Stimulated activated CD4-positive, alpha-beta T cell treated with anti-CD3 and anti-CD28 coated beads, Interleukin-4, amount 100 ng/mL, for 48 hours (primary cell): Measurements from ENCODE around the gene ACACB.

ENCODE experiments used
- DNase-seq, 2 donors: peaks; one replicate each; pipeline ENCODE4 v3.0.0-alpha.2; 2020; ENCODE audit warnings: low read depth in 2 of 2

The ACACB gene

DNA sequence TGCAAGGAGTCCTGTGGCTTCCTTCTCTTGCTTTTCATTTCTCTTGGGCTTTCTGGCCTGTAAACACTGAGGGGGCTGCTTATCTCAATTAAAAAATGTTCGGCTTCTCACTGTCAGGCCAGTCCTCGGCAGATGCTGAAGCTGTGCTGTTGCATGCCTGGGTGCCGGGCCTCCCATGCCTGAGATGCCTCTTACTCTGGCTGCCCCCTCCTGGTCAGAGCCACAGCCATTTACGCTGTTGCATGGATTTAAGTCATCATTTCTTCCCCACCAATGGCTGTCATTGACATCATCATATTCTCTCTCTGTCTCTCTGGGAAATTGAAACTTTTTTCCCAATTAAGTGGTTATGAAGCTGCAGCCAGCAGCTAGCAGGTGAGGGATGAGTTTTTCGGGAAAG lies 139.0 kb downstream of the ACACB start:
- DNase-seq: no peak

DNA sequence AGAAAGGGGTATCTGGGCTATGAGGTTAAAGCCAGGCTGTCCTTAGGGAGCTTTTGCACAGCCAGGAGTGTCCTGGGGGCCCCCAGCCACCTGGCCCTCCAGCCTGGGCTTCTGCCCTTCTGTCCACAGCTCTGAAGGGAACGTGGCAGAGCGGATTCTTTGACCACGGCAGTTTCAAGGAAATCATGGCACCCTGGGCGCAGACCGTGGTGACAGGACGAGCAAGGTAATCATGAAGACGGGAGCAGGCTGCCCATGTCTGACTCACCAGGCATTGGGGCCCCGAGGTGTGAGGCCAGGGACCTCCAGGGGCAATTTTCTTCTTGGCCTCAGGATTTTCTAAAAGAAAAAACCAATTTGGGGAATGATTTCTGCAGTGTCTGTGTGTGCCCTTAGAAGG lies 139.6 kb downstream of the ACACB start:
- no peak for DNase-seq

GRCh38 chr12:109258201-109258600 lies 141.8 kb downstream of the ACACB start:
- DNase-seq: no peak

- no peak for DNase-seq
Observed at GRCh38 chr12:109258607-109259544, 142.5 kb downstream of the ACACB start.

DNA sequence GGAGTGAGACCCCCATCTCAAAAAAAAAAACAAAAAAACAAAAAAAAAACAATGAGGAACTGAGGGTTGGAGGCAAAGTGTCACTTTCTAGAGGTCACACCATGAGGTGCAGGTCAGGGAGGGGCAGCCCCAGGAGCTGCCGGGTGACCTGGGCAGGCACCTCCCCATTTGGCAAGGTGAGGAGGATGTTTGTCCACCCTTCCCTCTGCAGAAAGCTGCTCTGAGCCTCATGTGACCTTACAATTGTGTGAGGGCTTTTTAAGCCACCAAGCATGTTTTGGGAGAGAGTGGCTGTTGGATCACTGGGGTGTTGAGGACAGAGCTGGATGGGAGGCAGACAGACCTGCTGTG lies 143.1 kb downstream of the ACACB start:
- no peak for DNase-seq

GRCh38 chr12:109261087-109261486 lies 144.7 kb downstream of the ACACB start:
- DNase-seq: no peak

DNA sequence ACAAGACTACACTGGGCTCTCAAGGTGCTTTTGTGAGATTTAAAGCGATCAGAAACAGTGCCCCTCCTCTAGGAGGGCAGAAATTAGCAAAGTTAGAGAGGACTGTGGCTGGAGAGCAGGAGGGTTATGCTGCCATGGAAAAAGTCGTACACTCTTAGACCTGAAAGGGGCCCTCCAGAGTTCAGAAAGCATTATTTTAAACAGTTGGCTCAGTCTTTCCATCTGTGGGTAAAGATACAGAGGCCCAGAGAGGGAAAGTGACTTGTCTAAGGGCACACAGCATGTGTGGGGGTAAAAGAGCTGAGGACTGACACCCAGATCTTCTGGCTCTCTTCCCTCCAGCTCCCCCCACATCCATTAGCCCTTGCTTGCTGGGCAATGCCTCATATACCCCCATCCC lies 145.6 kb downstream of the ACACB start:
- no peak for DNase-seq

DNA sequence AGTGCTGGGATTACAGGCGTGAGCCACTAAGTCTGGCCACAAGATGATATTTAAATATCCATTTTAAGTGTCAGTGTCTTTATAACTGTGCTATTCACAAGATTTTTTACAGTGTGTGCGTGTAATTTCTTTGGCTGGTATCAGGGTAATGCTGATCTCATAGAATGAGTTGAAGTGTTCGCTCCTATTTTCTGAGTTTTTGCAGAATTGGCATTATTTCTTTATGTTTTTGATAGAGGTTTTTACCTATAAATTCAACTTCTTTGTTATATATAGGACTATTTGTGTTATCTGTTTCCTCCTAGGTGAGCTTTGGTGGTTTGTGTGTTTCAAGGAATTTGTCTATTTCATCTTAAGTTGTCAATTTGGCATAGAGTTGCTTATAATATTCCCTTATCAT lies 147.1 kb downstream of the ACACB start:
- no peak for DNase-seq

DNA sequence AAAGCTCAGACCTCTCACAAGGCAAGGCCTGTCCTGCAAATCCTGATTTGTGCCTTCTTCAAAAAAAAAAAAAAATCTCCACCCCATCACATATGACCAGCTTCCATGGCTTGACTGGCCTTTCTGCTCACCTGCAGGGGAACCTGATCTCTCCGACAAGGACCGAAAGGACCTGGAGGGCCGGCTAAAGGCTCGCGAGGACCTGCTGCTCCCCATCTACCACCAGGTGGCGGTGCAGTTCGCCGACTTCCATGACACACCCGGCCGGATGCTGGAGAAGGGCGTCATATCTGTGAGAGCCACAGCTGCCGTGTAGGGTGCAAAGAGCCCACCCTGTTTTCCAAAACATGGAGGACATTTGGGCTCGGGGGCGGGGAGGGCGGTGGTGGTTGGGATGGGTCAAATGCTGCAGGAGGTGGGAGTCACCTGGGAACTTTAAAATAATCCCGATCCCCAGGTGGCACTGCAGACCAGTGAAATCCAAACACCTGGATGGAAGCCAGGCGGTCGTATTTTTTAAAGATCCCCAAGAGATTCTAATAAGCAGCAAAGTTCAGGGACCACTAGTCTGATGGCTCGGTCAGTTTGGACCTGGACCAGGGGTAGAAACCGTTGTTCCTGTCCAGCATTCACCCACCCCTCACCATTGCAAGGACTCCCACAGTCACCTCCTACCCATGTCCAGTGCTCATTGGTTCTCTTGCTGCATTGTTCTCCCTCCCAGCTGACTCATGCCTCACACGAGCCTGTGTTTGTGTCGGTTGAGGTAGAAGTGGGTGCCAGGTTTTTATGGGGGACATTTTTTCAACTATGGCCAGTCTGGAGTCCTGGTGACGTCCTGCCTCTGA lies 147.9 kb downstream of the ACACB start:
- peak; percentile 51 to 58 for DNase-seq

- no peak for DNase-seq
Observed at GRCh38 chr12:109264943-109265650, 148.7 kb downstream of the ACACB start.

DNA sequence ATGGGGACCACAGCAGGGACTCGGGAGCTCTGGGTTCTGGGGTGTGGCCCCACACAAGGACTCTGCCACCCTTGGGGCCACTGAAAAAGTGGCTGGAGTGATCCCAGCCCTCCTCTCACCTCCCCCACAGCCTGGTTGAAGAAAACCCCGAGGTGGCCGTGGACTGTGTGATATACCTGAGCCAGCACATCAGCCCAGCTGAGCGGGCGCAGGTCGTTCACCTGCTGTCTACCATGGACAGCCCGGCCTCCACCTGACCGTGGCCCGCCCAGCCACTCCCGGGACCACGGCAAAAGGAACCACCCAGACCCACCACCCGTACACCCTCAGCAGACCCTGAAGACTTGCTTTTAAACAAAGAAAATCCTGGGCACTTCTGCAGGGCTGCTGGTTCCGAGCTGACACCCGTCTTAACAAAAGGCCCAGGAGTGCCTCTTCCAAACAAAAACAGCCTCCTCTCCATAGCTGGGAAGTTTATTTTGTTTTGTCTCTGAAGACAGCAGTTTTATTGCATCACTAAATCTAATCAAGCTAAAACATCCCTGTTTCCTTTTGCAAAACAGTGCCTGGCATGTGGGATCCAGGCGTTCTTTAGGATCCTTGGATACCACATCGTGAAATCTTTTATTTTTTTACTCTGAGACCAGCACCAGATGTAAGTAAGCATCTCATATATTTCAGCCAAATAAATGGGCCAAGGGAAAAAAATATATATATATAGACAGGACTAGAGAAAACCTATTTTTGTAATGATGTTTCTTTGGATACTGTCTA lies 149.9 kb downstream of the ACACB start:
- DNase-seq: no peak

GRCh38 chr12:109267361-109267760 lies 151.0 kb downstream of the ACACB start:
- no peak for DNase-seq

DNA sequence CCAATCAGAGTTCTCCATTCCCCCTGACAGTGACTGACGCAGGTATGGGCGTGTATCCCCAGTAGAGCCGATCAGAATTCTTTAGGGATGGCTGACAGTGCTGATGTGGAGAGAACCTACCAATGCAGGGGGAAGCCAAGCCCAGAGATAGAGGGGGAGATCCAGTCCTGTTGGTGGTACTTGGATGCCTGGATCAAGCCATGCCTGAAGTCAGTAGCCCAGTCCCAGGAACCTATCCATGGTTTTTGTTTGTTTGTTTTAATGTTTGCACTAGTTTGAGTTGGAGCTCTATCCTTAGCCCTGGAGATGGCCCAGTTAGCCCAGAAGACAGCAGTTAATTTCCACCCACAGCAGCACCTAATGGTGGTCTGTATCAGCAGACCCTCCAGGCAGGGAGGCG lies 152.5 kb downstream of the ACACB start:
- no peak for DNase-seq

- no peak for DNase-seq
Observed at GRCh38 chr12:109269428-109269827, 153.0 kb downstream of the ACACB start.

GRCh38 chr12:109270494-109270893 lies 154.1 kb downstream of the ACACB start:
- DNase-seq: no peak

- DNase-seq: no peak
Observed at GRCh38 chr12:109271418-109271817, 155.0 kb downstream of the ACACB start.

DNA sequence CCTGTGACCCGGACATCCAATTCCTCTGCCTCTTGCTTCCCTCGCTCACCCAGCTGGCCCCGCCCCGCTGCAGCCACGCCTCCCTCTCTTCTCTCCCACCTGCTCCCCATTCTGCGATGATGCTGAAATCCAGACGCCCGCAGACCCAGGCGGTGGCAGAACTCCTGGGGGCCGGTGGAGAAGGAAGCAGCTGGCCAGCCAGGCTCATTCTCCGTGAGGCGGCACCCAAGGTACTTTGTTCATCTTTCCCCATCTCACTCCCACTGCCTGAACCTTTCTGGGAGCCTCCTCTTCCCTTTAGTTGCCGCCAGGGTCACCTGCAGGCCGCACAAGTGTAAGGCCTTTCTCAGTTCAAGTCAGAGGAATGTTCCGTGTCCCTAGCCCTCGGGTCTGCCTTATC lies 157.0 kb downstream of the ACACB start:
- DNase-seq: no peak

DNA sequence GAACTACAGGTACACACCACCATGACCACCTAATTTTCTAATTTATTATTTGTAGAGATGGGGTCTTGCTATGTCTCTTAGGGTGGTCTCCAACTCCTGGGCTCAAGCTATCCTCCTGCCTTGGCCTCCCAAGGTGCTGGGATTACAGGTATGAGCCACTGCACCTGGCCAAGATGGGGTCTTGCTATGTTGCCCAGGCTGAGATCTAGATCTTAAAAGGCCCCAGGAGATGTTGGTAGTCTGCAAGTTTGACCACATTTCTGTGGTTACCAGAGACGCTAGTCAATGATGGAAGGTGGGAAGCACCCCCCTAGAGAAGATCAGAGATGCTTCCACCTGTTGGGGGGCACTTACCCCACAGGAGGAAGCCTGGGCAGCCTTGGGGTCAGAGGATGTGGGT lies 158.0 kb downstream of the ACACB start:
- DNase-seq: no peak

DNA sequence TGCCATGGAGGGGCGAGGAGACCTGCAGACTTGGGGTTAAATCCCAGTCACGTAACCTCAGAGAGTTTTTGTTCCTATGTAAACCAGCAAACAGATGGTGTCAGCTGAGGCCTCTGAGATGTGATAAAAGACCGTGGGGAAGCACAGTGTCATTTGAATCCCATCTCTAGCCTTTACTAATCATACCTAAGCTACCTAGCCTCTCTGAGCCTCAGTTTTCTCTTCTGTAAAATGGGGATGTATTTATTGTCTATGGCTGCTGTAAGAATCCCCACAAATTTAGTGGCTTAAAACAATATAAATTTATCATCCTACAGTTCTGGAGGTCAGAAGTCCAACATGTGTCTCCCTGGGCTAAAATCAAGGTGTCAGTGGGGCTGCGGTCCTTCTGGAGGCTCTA lies 158.8 kb downstream of the ACACB start:
- DNase-seq: no peak

GRCh38 chr12:109276160-109276559 lies 159.8 kb downstream of the ACACB start:
- DNase-seq: no peak

GRCh38 chr12:109277255-109277898 lies 161.0 kb downstream of the ACACB start:
- DNase-seq: no peak
